K562 (cell line): ENCODE data around the gene ARMC7. TPM values are rescaled to one million over a fixed set of nuclear protein-coding genes. Genes with fewer than 3 reads are reported as not detected.

Source experiments
- EP400 ChIP-seq: fragments of 450-650 bp; IDR thresholded peaks from 2 replicates; pipeline ENCODE4 v1.6.1; 2017; ENCODE audit warnings: antibody characterized with exemption, mild to moderate bottlenecking, moderate library complexity
- HNRNPLL ChIP-seq: fragments of 200-400 bp; formaldehyde crosslinking; IDR thresholded peaks from 2 replicates; pipeline ENCODE4 v1.6.1; 2017; ENCODE audit warnings: low read length, low read depth, mild to moderate bottlenecking; ENCODE audit not compliant: poor library complexity, severe bottlenecking
- RBM17 ChIP-seq: fragments of 200-400 bp; formaldehyde crosslinking; IDR thresholded peaks from 2 replicates; pipeline ENCODE4 v1.6.1; 2017; ENCODE audit warnings: low read depth, mild to moderate bottlenecking, low read length, borderline replicate concordance
- REST ChIP-seq, 2 experiments: fragments of 450-650 bp; formaldehyde crosslinking in 1 of 2; IDR thresholded peaks; 2 replicates each; pipeline versions ENCODE4 v1.4.0 to v1.6.1; 2014 to 2020; ENCODE audit warnings: mild to moderate bottlenecking in 2 of 2, borderline replicate concordance in 1 of 2, low read depth in 1 of 2
- SIN3A ChIP-seq, 2 experiments: fragments of 150-350 bp in 1 of 2; IDR thresholded peaks; 2 replicates each; pipeline ENCODE4 v1.6.1; 2011 to 2016; ENCODE audit warnings: borderline replicate concordance in 2 of 2, low read depth in 2 of 2, low read length in 2 of 2, mild to moderate bottlenecking in 2 of 2, moderate library complexity in 2 of 2; ENCODE audit not compliant: control insufficient read depth in 1 of 2
- SRSF9 ChIP-seq: fragments of 200-400 bp; formaldehyde crosslinking; IDR thresholded peaks from 2 replicates; pipeline ENCODE4 v1.6.1; 2017; ENCODE audit warnings: low read depth, low read length, borderline replicate concordance
- TEAD1 ChIP-seq, 2 experiments: fragments of 450-650 bp in 1 of 2; sonication (generic) in 1 of 2; formaldehyde crosslinking; IDR thresholded peaks; 2 replicates each; pipeline versions ENCODE4 v1.4.0 to v1.8.0; 2020 to 2022; ENCODE audit warnings: mild to moderate bottlenecking in 2 of 2, missing genetic modification reagents in 1 of 2
- ZNF282 ChIP-seq: sonication (generic); formaldehyde crosslinking; IDR thresholded peaks from 2 replicates; pipeline ENCODE4 v1.8.1; 2023; ENCODE audit warnings: missing genetic modification reagents
- ZNF639 ChIP-seq, 2 experiments: fragments of 200-800 bp in 1 of 2; sonication (Bioruptor generic) in 1 of 2; sonication (generic) in 1 of 2; formaldehyde crosslinking in 1 of 2; IDR thresholded peaks in 1 of 2; conservative IDR thresholded peaks in 1 of 2; 2 replicates each; pipeline versions ENCODE4 v1.5.0 to v1.6.1; 2016 to 2020; ENCODE audit warnings: missing compliant biosample characterization in 1 of 2, missing genetic modification characterization in 1 of 2, missing genetic modification reagents in 1 of 2
- ZNF644 ChIP-seq: fragments of 200-800 bp; sonication (Bioruptor generic); IDR thresholded peaks from 2 replicates; pipeline ENCODE4 v1.6.1; 2016; ENCODE audit warnings: low read depth, missing genetic modification characterization, missing compliant biosample characterization
- polyA plus RNA-seq, 8 experiments: library from polyadenylated mRNA; depleted of rRNA in 4 of 8; stranded (reverse) in 5 of 8; unstranded in 3 of 8; fragments of >200 nt; fragmentation: Nextera tagmentation in 2 of 8; fragmentation: Illumina TruSeq in 1 of 8; extraction: Ambion mirVana in 2 of 8; extraction: Trizol in 1 of 8; gene quantifications; 2 replicates each; pipeline versions ENCODE4 v1.2.1 to v1.2.3, GENCODE V29; 2011 to 2014; ENCODE audit warnings: inconsistent platforms in 1 of 8, missing spikeins in 1 of 8
- total RNA-seq, 7 experiments: library from RNA; depleted of rRNA in 6 of 7; stranded (reverse); fragments of >200 nt in 6 of 7; fragmentation: Illumina TruSeq in 2 of 7; extraction: Trizol in 2 of 7; gene quantifications; 2 replicates each; pipeline versions ENCODE4 v1.2.1 to v1.2.3, GENCODE V29; 2011 to 2021; ENCODE audit warnings: low replicate concordance in 1 of 7

The ARMC7 gene
- total and polyA plus RNA-seq, 9 of the 15 experiments (the other 6 are each of a cell fraction or from before 2014, with no cell fraction given), result 1.4 to 15.2 (median 5.9) TPM

- TF ChIP-seq REST (IDR thresholded peaks at IDR 0.05; ENCODE audit: borderline replicate concordance) (peak; percentile 54; the same call in 1 of the 2 replicates), REST (CRISPR knock-in tag; IDR thresholded peaks at IDR 0.05; ENCODE audit: low read depth) (no peak), ZNF644 (tag) (no peak), ZNF282 (CRISPR knock-in tag) (no peak), TEAD1 (CRISPR knock-in tag; IDR thresholded peaks at IDR 0.05) (peak in 1 of 2 experiments; percentile 17; a peak in 1 of 4 replicates), RBM17 (no peak), EP400 (peak; percentile 4; the same call in 1 of the 2 replicates), HNRNPLL (no peak), ZNF639 (CRISPR knock-in tag; conservative IDR thresholded peaks at IDR 0.05 in 1 of 2, IDR thresholded peaks at IDR 0.05 in 1 of 2) (no peak), SIN3A (IDR thresholded peaks at IDR 0.05; ENCODE audit: borderline replicate concordance in 2 of 2, control insufficient read depth in 1 of 2, low read depth in 2 of 2, low read length in 2 of 2) (0 out of 4 replicates have a peak, but pooled peaks of 1 of the 2 experiments have one; percentile 53), SRSF9 (no peak)
These were observed 21.0 kb downstream of the ARMC7 start (continued) for GRCh38 chr17:75130632-75131277.
